ENCODE measurements around the gene TBC1D16. TPM values are rescaled to one million over a fixed set of nuclear protein-coding genes. Genes with fewer than 3 reads are reported as not detected.

TBC1D16 gene
- total RNA-seq, 2 experiments from 2014 or later, result 0.38 to 0.74 TPM

DNA sequence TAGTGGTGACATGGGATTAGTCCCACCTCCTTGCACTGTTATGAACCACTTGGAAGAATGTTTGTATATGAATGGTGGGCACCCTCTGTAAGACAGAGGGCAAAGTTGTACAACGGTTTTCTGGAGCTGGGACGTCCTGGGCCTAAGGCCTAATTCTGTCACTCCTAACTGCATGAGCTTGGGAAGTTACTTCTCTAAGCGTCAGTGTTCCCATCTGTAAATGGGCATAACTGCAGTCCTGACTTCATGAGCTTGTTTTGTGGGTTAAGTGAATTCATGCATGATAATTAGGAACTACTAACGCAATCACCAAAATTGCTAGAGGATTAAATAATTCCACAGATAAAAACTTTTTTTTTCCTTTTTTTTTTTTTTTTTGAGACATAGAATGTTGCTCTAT lies 1.8 kb downstream of the TBC1D16 start:
- Histone ChIP-seq H2AFZ (ENCODE audit: low read length) (no peak overlapping the region), H3K36me3 (ENCODE audit: insufficient read depth, low read length) (no peaks in the 10 kb centered on the region), H3K79me2 (ENCODE audit: insufficient read depth, low read depth, low read length) (no peaks in the 10 kb centered on the region), H3K27ac (ENCODE audit: low read depth, low read length, poor library complexity, severe bottlenecking) (no peak overlapping the region), H3K4me1 (ENCODE audit: insufficient read depth, low read length, poor library complexity, severe bottlenecking) (peaks cover 5% of the 10 kb centered on the region), H3K9me2 (ENCODE audit: insufficient read depth, low read length) (no peaks in the 10 kb centered on the region), H3K4me2 (ENCODE audit: low read length) (no peak overlapping the region), H3K4me3 (ENCODE audit: low read depth, low read length, poor library complexity, severe bottlenecking) (no peak overlapping the region), H3K9me3 (ENCODE audit: low read length) (no peaks in the 10 kb centered on the region), H4K20me1 (ENCODE audit: insufficient read depth, low read length) (no peaks in the 10 kb centered on the region)
- BruUV-seq (replicated peaks), result no TSS peak
- no peak for DNase-seq (ENCODE audit: low spot score)
- TF ChIP-seq, protein P1, sequence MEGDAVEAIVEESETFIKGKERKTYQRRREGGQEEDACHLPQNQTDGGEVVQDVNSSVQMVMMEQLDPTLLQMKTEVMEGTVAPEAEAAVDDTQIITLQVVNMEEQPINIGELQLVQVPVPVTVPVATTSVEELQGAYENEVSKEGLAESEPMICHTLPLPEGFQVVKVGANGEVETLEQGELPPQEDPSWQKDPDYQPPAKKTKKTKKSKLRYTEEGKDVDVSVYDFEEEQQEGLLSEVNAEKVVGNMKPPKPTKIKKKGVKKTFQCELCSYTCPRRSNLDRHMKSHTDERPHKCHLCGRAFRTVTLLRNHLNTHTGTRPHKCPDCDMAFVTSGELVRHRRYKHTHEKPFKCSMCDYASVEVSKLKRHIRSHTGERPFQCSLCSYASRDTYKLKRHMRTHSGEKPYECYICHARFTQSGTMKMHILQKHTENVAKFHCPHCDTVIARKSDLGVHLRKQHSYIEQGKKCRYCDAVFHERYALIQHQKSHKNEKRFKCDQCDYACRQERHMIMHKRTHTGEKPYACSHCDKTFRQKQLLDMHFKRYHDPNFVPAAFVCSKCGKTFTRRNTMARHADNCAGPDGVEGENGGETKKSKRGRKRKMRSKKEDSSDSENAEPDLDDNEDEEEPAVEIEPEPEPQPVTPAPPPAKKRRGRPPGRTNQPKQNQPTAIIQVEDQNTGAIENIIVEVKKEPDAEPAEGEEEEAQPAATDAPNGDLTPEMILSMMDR (conservative IDR thresholded peaks at IDR 0.05; ENCODE audit: low read length), result no peak
- CTCF ChIA-PET (ENCODE audit: unreplicated experiment), result no interaction called here
- POLR2A ChIA-PET, result no interaction called here
- intact Hi-C loops (cut with micrococcal nuclease; ENCODE audit: unreplicated experiment), result no loop called here

DNA sequence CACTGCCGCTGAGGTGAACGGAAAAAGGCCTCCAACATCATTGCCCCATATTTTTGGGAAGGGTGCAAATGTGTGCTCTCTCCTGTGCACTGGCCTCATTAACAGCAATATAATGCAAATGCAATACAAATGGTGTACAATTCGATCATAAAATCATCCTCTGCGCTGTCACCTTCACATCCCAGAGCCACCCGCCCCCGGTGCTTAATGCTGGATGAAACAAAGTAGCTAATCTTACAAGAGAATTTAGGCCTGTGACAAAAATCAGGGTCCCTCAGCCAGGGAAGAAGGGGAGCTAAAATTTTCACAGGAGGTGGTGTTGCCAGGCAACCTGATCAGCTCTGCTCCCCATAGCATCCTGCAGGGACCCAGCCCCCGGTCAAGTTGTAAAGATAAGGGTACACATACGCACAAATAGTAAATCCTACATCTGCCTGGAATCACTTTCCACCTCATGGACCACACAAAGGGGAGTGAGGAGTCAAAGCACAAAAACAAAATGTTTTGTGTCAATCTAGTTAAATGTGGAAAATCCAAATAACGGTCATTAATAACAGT lies 3.0 kb downstream of the TBC1D16 start:
- no peak for TF ChIP-seq EZH2phosphoT487 (IDR thresholded peaks at IDR 0.05; ENCODE audit: borderline replicate concordance, low read depth, low read length)
- TF ChIP-seq, protein P1 (conservative IDR thresholded peaks at IDR 0.05; ENCODE audit: low read length), result no peak
- H3K4me2 ChIP-seq (ENCODE audit: low read length), result no peak overlapping the region
- ChIA-PET POLR2A (no interaction called here), CTCF (ENCODE audit: unreplicated experiment) (no interaction called here)
- H3K36me3 ChIP-seq (ENCODE audit: insufficient read depth, low read length), result no peaks in the 10 kb centered on the region
- no TSS peak for BruUV-seq (replicated peaks)
- no peak for DNase-seq (ENCODE audit: low spot score)
- H3K9me3 ChIP-seq (ENCODE audit: low read length), result no peaks in the 10 kb centered on the region
- no peak overlapping the region for H3K27ac ChIP-seq (ENCODE audit: low read depth, low read length, poor library complexity, severe bottlenecking)
- intact Hi-C loops (cut with micrococcal nuclease; ENCODE audit: unreplicated experiment), result no loop called here
- no peak overlapping the region for H2AFZ ChIP-seq (ENCODE audit: low read length)
- H3K79me2 ChIP-seq (ENCODE audit: insufficient read depth, low read depth, low read length), result no peaks in the 10 kb centered on the region
- H3K4me1 ChIP-seq (ENCODE audit: insufficient read depth, low read length, poor library complexity, severe bottlenecking), result peaks cover 5% of the 10 kb centered on the region
- H3K9me2 ChIP-seq (ENCODE audit: insufficient read depth, low read length), result no peaks in the 10 kb centered on the region
- no peaks in the 10 kb centered on the region for H4K20me1 ChIP-seq (ENCODE audit: insufficient read depth, low read length)
- H3K4me3 ChIP-seq (ENCODE audit: low read depth, low read length, poor library complexity, severe bottlenecking), result no peak overlapping the region

DNA sequence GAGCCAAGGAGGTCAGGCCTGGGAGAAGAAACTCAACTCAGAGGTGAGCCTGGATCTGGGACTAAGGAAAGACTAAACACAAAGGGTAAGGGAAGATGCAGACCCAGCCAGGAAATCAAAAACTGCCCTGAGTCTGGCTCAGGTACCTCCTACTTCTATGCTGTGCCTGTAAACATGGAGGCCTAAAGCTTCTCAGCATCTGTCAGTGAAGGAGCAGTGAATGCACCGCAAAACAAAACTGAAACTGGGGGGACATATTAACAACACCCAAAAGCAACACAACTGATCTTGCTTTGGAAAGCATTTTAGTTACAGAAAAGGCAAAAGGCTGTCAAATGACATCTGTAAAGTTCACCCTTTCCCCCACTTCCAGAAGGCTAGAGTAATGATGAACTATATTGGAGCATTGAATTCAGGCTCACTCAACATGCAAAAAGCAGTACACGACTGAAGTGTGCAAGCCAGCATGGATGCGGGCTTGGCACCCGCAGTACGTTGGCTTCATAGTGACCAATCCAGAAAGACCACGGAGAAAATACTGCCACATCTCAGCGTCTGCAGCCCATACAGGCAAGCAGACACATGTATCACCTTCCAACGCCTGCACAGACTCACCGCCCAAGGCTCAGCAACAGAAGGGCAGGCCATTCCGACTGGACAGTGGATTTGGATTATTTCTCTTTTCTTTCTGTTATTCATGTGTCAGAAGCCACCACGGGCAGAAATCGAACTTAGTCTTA lies 3.8 kb downstream of the TBC1D16 start:
- Histone ChIP-seq H3K9me3 (ENCODE audit: low read length) (no peaks in the 10 kb centered on the region), H3K36me3 (ENCODE audit: insufficient read depth, low read length) (no peaks in the 10 kb centered on the region), H2AFZ (ENCODE audit: low read length) (no peak overlapping the region), H3K79me2 (ENCODE audit: insufficient read depth, low read depth, low read length) (no peaks in the 10 kb centered on the region), H3K27ac (ENCODE audit: low read depth, low read length, poor library complexity, severe bottlenecking) (no peak overlapping the region), H4K20me1 (ENCODE audit: insufficient read depth, low read length) (no peaks in the 10 kb centered on the region), H3K4me2 (ENCODE audit: low read length) (no peak overlapping the region), H3K9me2 (ENCODE audit: insufficient read depth, low read length) (no peaks in the 10 kb centered on the region), H3K4me1 (ENCODE audit: insufficient read depth, low read length, poor library complexity, severe bottlenecking) (peaks cover 5% of the 10 kb centered on the region), H3K4me3 (ENCODE audit: low read depth, low read length, poor library complexity, severe bottlenecking) (no peak overlapping the region)
- DNase-seq (ENCODE audit: low spot score), result no peak
- intact Hi-C loops (cut with micrococcal nuclease; ENCODE audit: unreplicated experiment), result no loop called here
- TF ChIP-seq, protein P1 (conservative IDR thresholded peaks at IDR 0.05; ENCODE audit: low read length), result no peak
- TF ChIP-seq EZH2phosphoT487 (IDR thresholded peaks at IDR 0.05; ENCODE audit: borderline replicate concordance, low read depth, low read length), result no peak
- ChIA-PET CTCF (ENCODE audit: unreplicated experiment) (no interaction called here), POLR2A (no interaction called here)
- no TSS peak for BruUV-seq (replicated peaks)

Data from OCI-LY7 (cell line).